ENCODE measurements around the gene MAMSTR.

- no peak for TF ChIP-seq ZNF24 (tag by site-specific recombination; IDR thresholded peaks at IDR 0.05)
- no peak for TF ChIP-seq KLF1 (tag by site-specific recombination; IDR thresholded peaks at IDR 0.05)
- no peak for TF ChIP-seq CTCF (tag by site-specific recombination; IDR thresholded peaks at IDR 0.05)
- TF ChIP-seq MYNN (tag by site-specific recombination; IDR thresholded peaks at IDR 0.05; ENCODE audit: borderline replicate concordance) = no peak
- TF ChIP-seq ZXDB (tag by site-specific recombination; IDR thresholded peaks at IDR 0.05) = no peak
- no peak for TF ChIP-seq ZNF776 (tag by site-specific recombination; IDR thresholded peaks at IDR 0.05; ENCODE audit: borderline replicate concordance)
- no peak for TF ChIP-seq HOXA7 (CRISPR knock-in tag; IDR thresholded peaks at IDR 0.05; ENCODE audit: borderline replicate concordance)
- no peak for TF ChIP-seq ZNF660 (tag by site-specific recombination; IDR thresholded peaks at IDR 0.05)
- TF ChIP-seq HOXD13 (CRISPR knock-in tag; IDR thresholded peaks at IDR 0.05; ENCODE audit: borderline replicate concordance) = no peak
- no peak for TF ChIP-seq ZNF354C (tag by site-specific recombination; IDR thresholded peaks at IDR 0.05; ENCODE audit: borderline replicate concordance, low read depth)
- no peak for TF ChIP-seq KLF9 (tag by site-specific recombination; IDR thresholded peaks at IDR 0.05; ENCODE audit: low read depth)
- TF ChIP-seq ZNF521 (tag by site-specific recombination; IDR thresholded peaks at IDR 0.05) = no peak
- no peak for TF ChIP-seq SP2 (tag by site-specific recombination; IDR thresholded peaks at IDR 0.05)
- no peak for TF ChIP-seq ZNF610 (tag by site-specific recombination; IDR thresholded peaks at IDR 0.05; ENCODE audit: borderline replicate concordance)
Measured at GRCh38 chr19:48671446-48671995, 48.0 kb downstream of the MAMSTR start.
